AG04450 (cell line): ENCODE results near the gene SPACA7. TPM values are rescaled to one million over a fixed set of nuclear protein-coding genes. Genes with fewer than 3 reads are reported as not detected.

Experiments
- CTCF ChIA-PET: fragments of 300-600, 350-600 bp; formaldehyde crosslinking; extraction: SDS; loops from one replicate; lab custom pipeline; 2022; ENCODE audit warnings: antibody characterized with exemption, inconsistent platforms; lab: Charles Lee
- POLR2A ChIA-PET: fragments of 350-600 bp; formaldehyde crosslinking; extraction: SDS; loops from one replicate; lab custom pipeline; 2021; ENCODE audit warnings: antibody characterized with exemption, inconsistent platforms; lab: Yijun Ruan, JAX
- DNase-seq: peaks from one replicate; pipeline ENCODE4 v3.0.0-alpha.2; 2011; ENCODE audit warnings: low read depth, low spot score
- H3K27ac ChIP-seq: one replicate; pipeline ENCODE4 v1.5.1; 2012; ENCODE audit warnings: low read depth, low read length, control low read depth
- H3K27me3 ChIP-seq: one replicate; pipeline ENCODE4 v1.6.0; 2012; ENCODE audit warnings: low read length; ENCODE audit not compliant: control insufficient read depth, insufficient read depth
- H3K4me3 ChIP-seq: 2 replicates; pipeline ENCODE4 v1.5.1; 2011; ENCODE audit warnings: mild to moderate bottlenecking, low read depth, low read length, control low read depth
- H3K9me3 ChIP-seq: 2 replicates; pipeline ENCODE4 v1.5.1; 2012; ENCODE audit warnings: low read length; ENCODE audit not compliant: control insufficient read depth, insufficient read depth
- polyA plus RNA-seq: library from polyadenylated mRNA; depleted of rRNA; stranded (reverse); fragments of >200 nt; gene quantifications from 2 replicates; pipeline ENCODE4 v1.2.3, GENCODE V29; 2011
- TF ChIP-seq, protein P1 (sequence below): IDR thresholded peaks from 2 replicates; pipeline ENCODE4 v1.5.1; 2011; ENCODE audit warnings: low read depth, low read length, control low read depth, inconsistent platforms

The SPACA7 gene
- polyA plus RNA-seq, 1 experiment = not detected

DNA sequence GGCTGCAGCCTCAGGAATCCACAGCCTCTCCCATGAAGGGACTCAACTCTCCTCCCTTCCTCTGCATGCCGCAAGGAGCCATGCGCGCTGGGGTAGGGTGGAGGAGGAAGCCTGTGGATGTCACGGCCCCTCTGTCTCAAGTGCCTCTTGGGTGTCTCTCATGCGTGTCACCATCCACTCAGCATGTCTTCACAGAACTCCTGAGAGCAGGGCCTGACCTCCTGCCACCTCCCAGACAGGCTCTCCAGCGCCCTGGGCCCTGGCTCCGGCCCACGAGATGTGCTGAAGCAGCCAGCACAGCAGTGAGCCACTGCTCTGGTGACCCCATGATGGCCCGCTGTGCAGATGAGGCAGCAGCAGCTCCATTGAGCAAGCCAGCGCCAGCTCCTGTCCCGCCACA, 25.9 kb upstream of the SPACA7 start:
- no peaks in the 10 kb centered on the region for H3K27me3 ChIP-seq
- no peak overlapping the region for H3K4me3 ChIP-seq
- TF ChIP-seq, protein P1, sequence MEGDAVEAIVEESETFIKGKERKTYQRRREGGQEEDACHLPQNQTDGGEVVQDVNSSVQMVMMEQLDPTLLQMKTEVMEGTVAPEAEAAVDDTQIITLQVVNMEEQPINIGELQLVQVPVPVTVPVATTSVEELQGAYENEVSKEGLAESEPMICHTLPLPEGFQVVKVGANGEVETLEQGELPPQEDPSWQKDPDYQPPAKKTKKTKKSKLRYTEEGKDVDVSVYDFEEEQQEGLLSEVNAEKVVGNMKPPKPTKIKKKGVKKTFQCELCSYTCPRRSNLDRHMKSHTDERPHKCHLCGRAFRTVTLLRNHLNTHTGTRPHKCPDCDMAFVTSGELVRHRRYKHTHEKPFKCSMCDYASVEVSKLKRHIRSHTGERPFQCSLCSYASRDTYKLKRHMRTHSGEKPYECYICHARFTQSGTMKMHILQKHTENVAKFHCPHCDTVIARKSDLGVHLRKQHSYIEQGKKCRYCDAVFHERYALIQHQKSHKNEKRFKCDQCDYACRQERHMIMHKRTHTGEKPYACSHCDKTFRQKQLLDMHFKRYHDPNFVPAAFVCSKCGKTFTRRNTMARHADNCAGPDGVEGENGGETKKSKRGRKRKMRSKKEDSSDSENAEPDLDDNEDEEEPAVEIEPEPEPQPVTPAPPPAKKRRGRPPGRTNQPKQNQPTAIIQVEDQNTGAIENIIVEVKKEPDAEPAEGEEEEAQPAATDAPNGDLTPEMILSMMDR = no peak
- no peak overlapping the region for H3K27ac ChIP-seq
- ChIA-PET POLR2A (no interaction called here), CTCF (no interaction called here)
- H3K9me3 ChIP-seq = peaks cover 62% of the 10 kb centered on the region
- DNase-seq = no peak

DNA sequence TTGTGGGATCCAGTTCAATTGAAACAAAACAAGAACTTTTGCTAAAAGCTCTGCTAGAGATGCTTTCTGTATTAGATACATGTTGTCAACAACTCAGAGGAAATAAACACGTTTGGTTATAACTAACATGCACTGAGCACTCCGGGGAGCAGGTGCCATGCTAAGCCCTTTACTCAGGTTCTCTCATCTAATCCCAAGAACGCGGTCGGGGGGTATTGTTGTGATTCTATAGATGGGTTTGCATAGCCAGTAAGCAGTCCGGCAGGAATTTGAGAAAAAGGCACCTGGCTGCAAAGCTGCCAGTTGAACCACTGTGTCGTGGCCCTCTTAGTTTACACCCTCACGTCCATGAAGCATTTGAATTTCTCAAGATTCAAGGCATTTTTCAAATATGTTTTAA, 24.3 kb upstream of the SPACA7 start:
- ChIA-PET CTCF (no interaction called here), POLR2A (no interaction called here)
- DNase-seq = no peak
- Histone ChIP-seq H3K9me3 (peaks cover 70% of the 10 kb centered on the region), H3K4me3 (no peak overlapping the region), H3K27ac (no peak overlapping the region), H3K27me3 (no peaks in the 10 kb centered on the region)
- TF ChIP-seq, protein P1 = no peak

DNA sequence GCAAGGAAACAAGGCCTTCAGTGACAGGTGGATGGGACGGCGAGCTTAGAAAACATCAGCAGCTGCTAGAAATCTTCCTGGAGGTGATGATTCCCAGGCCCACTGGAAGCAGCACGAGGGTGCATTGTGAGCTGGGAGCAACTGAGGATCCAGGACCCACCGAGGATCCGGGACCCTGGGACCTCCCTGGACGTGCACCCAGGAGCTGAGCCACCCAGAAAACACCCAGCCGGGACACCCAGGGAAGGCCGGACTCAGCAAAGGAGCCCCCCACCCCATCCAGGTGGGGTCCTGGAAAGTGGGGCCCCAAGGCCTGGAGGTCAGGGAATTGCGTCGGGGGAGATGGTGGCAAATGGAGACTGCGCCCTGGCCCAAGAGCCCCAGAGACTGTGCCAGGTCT, 22.3 kb upstream of the SPACA7 start:
- DNase-seq = no peak
- H3K27ac ChIP-seq = no peak overlapping the region
- H3K9me3 ChIP-seq = peaks cover 64% of the 10 kb centered on the region
- ChIA-PET POLR2A (no interaction called here), CTCF (no interaction called here)
- H3K4me3 ChIP-seq = no peak overlapping the region
- H3K27me3 ChIP-seq = no peaks in the 10 kb centered on the region
- TF ChIP-seq, protein P1 = no peak

DNA sequence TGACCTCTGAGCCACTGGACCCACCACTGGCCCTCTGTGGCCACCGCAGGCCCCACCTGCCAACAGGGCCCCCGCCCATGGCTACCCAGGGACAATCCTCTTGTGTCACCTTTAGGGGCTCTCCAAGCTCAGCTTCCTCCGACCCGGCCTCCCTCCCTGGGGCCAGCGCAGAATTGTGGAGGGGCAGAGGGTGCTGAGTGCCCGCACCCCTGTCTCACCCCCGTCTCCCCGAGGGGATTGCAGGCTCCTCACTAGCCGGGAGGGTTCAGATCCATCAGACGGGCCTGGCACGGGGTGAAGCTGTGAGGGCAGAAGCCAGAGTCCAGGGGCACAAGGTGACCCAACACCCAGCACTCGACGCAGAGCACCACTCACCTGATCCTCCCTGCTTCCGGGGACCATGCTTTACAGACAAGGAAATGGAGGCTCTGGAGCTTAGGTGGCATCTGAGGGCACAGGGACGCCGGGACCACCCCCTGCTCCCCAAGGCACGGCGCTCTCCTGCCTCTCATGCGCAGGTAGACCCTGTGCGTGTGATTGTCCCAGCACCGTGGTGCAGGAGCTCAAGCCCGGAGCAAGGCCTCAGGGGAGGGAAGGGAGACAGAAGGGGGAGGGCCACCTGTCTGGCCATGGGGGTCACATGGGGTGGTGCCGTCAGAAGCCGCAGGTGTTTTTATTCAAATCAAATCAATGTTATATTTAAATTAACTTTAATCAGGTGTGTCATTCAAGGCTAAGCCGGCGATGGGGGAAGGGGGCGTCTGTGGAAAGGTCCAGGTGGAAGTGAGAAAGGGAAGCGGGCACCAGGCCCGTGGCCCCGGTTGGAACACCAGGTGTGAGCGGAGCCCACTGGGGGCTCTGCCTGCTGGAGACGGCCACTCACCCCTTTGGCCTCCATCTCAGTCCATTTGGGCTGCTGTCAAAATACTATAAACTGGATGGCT, 21.6 kb upstream of the SPACA7 start:
- Histone ChIP-seq H3K27me3 (no peaks in the 10 kb centered on the region), H3K4me3 (no peak overlapping the region), H3K9me3 (peaks cover 60% of the 10 kb centered on the region), H3K27ac (no peak overlapping the region)
- ChIA-PET POLR2A (no interaction called here), CTCF (no interaction called here)
- no peak for DNase-seq
- TF ChIP-seq, protein P1 = no peak

DNA sequence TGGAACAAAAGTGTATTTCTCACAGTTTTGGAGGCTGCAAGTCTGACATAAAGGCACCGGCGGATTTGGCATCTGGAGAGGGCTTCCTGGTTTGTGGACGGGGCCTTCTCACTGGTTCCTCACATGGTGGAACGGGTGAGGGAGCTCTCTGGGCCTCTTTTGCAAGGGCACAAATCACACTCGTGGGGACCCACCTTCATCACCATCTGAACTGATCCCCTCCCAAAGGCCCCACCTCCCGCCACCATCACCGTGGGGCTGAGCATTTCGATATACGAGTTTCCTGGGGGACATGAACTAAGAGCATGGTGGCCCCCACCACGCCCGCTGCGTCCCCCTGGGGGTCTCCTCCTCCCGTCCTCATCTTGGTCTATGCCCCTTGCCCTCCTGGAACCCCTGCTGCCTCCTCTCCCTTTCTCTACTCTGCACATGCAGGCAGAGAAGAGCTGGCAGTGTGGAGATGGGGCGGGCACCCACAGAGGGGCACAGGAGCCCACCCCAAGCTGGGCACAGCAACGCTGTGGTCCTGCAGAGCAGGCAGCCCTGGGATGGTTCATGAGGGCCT, 20.8 kb upstream of the SPACA7 start:
- POLR2A ChIA-PET = no interaction called here
- Histone ChIP-seq H3K27me3 (no peaks in the 10 kb centered on the region), H3K4me3 (no peak overlapping the region), H3K27ac (no peak overlapping the region), H3K9me3 (peaks cover 53% of the 10 kb centered on the region)
- TF ChIP-seq, protein P1 = no peak
- no peak for DNase-seq
- CTCF ChIA-PET = no interaction called here
